Spleen (tissue), 11 donors: ENCODE measurements around the gene C9orf72. TPM values are rescaled to one million over a fixed set of nuclear protein-coding genes. Genes with fewer than 3 reads are reported as not detected.

Experiments used
- DNase-seq: peaks from one replicate; pipeline ENCODE4 v3.0.0-alpha.2; 2020
- H3K27ac ChIP-seq, 8 donors: fragments of 200-600 bp; sonication (generic) in 7 of 8; 1 replicate in 4 of 8; 2 replicates in 4 of 8; pipeline versions ENCODE4 v1.5.0 to v1.8.0; 2016 to 2021; ENCODE audit warnings: inconsistent platforms in 4 of 8, mild to moderate bottlenecking in 4 of 8, moderate library complexity in 1 of 8
- H3K27me3 ChIP-seq, 7 donors: fragments of 200-600 bp; sonication (generic) in 6 of 7; replicated peaks in 1 of 7; 1 replicate in 4 of 7; 2 replicates in 3 of 7; pipeline versions ENCODE4 v1.5.0 to v1.8.0; 2016 to 2021; ENCODE audit warnings: inconsistent platforms in 3 of 7, mild to moderate bottlenecking in 1 of 7
- H3K36me3 ChIP-seq, 6 donors: fragments of 200-600 bp; sonication (generic) in 5 of 6; 1 replicate in 4 of 6; 2 replicates in 2 of 6; pipeline versions ENCODE4 v1.5.0 to v1.8.0; 2016 to 2021; ENCODE audit warnings: inconsistent platforms in 2 of 6
- H3K4me1 ChIP-seq, 6 donors: fragments of 200-600 bp; sonication (generic) in 5 of 6; 1 replicate in 3 of 6; 2 replicates in 3 of 6; pipeline versions ENCODE4 v1.5.0 to v1.8.0; 2016 to 2021; ENCODE audit warnings: inconsistent platforms in 3 of 6
- H3K4me3 ChIP-seq, 8 donors: fragments of 200-600 bp; sonication (generic) in 7 of 8; 1 replicate in 4 of 8; 2 replicates in 4 of 8; pipeline versions ENCODE4 v1.5.0 to v1.8.0; 2016 to 2021; ENCODE audit warnings: inconsistent platforms in 4 of 8, mild to moderate bottlenecking in 4 of 8, moderate library complexity in 2 of 8
- H3K9me3 ChIP-seq, 8 donors: fragments of 200-600 bp; sonication (generic) in 7 of 8; 1 replicate in 4 of 8; 2 replicates in 4 of 8; pipeline versions ENCODE4 v1.5.0 to v1.8.0; 2016 to 2021; ENCODE audit warnings: inconsistent platforms in 4 of 8
- POLR2A ChIP-seq, 3 donors: fragments of 450-650 bp; IDR thresholded peaks; one replicate each; pipeline ENCODE4 v1.5.1; 2017; ENCODE audit warnings: antibody characterized with exemption in 3 of 3, mild to moderate bottlenecking in 1 of 3
- POLR2AphosphoS5 ChIP-seq, 3 donors: sonication (generic); formaldehyde crosslinking; IDR thresholded peaks; one replicate each; pipeline ENCODE4 v1.5.1; 2017; ENCODE audit warnings: antibody characterized with exemption in 3 of 3
- WGBS, 5 donors: extraction: QIAGEN DNeasy Blood & Tissue Kit in 3 of 5; methylation state at CpG; one replicate each; pipeline versions ENCODE4 v1.1.5 to v1.1.7; 2013 to 2018; 5-methylcytosine and 5-hydroxymethylcytosine counted together
- intact Hi-C: fragments of 100-400 bp; cut with DNase I; formaldehyde crosslinking; loops from one replicate; pipeline ENCODE4 v1.15.0; 2023; ENCODE audit warnings: low total_unique reads
- polyA plus RNA-seq, 3 donors: library from polyadenylated mRNA; stranded (reverse); fragments of 200-250 nt; gene quantifications; one replicate each; pipeline ENCODE4 v1.2.1, GENCODE V29; 2013
- total RNA-seq, 7 donors: library from RNA; depleted of rRNA in 3 of 7; stranded (reverse); fragments of >200 nt in 3 of 7; fragmentation: NEBNext Ultra II Directional in 4 of 7; extraction: Animal tissue kit (Norgen Biotek cat#: 25700) in 4 of 7; gene quantifications; one replicate each; pipeline versions ENCODE4 v1.1.0 to v1.2.1, GENCODE V29; 2016 to 2021
- TF ChIP-seq, protein P1 (sequence below), 11 experiments: fragments of 200-600 bp in 7 of 11; fragments of 450-650 bp in 4 of 11; sonication (generic) in 4 of 11; IDR thresholded peaks in 8 of 11; conservative IDR thresholded peaks in 3 of 11; 1 replicate in 7 of 11; 2 replicates in 4 of 11; pipeline versions ENCODE4 v1.4.0 to v1.8.0; 2016 to 2021; ENCODE audit warnings: antibody characterized with exemption in 11 of 11, inconsistent platforms in 4 of 11, mild to moderate bottlenecking in 1 of 11
- donor health status: healthy with polysubstance abuse.
- donor health status: DM: no; HTN: no; CAD: no; lungs with moderate emphysema.
- donor health status: DM: no; HTN: no; CAD: no.
- donor health status: Bipolar disorder and iron deficiency.
- donor health status: healthy.
- donor health status: DM: no; HTN: no; CAD: no.
- donor health status: DM: yes; HTN: yes; CAD: no.

C9orf72 gene
- total and polyA plus RNA-seq, 10 donors = 10.1 to 88.5 (median 39.7) TPM

DNA sequence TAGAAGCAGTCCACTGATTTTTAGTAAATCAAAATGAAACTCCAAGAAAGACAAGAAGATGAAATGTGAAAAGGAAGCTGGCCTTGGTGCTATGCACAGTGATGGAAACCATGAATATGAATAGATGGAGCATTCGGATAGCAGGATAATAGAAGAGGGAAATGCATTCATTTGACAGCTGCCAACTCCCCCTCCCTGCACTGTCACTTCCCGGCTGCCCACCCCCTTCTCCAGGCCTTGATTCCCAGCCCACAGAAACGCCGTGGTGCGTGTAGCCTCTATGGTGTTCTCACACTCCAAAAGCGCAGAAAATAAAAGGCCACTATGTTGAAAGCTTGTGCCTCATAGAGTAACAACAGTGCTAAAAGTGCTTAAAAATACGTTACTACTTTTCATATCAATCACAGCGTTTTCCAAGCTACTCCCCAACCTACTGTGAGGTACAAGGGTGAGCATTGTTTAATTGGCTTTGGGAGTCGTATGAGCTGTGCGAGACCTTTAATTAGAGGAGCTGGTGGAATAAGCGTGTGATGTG lies 75.3 kb downstream of the C9orf72 start:
- intact Hi-C loops = no loop called here
- Histone ChIP-seq H3K27me3 (no peaks in the 10 kb centered on the region), H3K27ac (peak overlapping the region in 6 of 8 donors; percentile 6 to 72 (median 59)), H3K9me3 (peaks cover 0 to 16% (median 9%) of the 10 kb centered on the region in 8 donors), H3K4me3 (peak overlapping the region in 2 of 8 donors; percentile 8 to 37), H3K4me1 (peaks cover 0 to 59% (median 31%) of the 10 kb centered on the region in 6 donors), H3K36me3 (no peaks in the 10 kb centered on the region)
- DNase-seq = no peak
- 74 to 86% (median 78%) methylated on average over 11 of the region's 11 CpGs for WGBS, 5 donors
- TF ChIP-seq POLR2A (IDR thresholded peaks at IDR 0.05) (no peak), POLR2AphosphoS5 (IDR thresholded peaks at IDR 0.05) (no peak)
- TF ChIP-seq, protein P1, sequence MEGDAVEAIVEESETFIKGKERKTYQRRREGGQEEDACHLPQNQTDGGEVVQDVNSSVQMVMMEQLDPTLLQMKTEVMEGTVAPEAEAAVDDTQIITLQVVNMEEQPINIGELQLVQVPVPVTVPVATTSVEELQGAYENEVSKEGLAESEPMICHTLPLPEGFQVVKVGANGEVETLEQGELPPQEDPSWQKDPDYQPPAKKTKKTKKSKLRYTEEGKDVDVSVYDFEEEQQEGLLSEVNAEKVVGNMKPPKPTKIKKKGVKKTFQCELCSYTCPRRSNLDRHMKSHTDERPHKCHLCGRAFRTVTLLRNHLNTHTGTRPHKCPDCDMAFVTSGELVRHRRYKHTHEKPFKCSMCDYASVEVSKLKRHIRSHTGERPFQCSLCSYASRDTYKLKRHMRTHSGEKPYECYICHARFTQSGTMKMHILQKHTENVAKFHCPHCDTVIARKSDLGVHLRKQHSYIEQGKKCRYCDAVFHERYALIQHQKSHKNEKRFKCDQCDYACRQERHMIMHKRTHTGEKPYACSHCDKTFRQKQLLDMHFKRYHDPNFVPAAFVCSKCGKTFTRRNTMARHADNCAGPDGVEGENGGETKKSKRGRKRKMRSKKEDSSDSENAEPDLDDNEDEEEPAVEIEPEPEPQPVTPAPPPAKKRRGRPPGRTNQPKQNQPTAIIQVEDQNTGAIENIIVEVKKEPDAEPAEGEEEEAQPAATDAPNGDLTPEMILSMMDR (IDR thresholded peaks at IDR 0.05 in 8 of 11, conservative IDR thresholded peaks at IDR 0.05 in 3 of 11) = no peak

Other genes with a start within 250 kb of the C9orf72 start
- gene IFNK, start 49.2 kb downstream of the C9orf72 start, total RNA-seq = not detected
- not detected for gene IFNK, start 49.2 kb downstream of the C9orf72 start, polyA plus RNA-seq
- 10 to 100 TPM; 14.0 to 27.7 (median 21.9) TPM for gene MOB3B, start 43.7 kb downstream of the C9orf72 start, total RNA-seq
- 10 to 100 TPM in 2 of 3 donors, 1 to 10 TPM in 1; 9.4 to 12.6 (median 10.9) TPM for gene MOB3B, start 43.7 kb downstream of the C9orf72 start, polyA plus RNA-seq